Osteoblast (primary cell): ENCODE measurements around the gene ADO. TPM values are rescaled to one million over a fixed set of nuclear protein-coding genes. Genes with fewer than 3 reads are reported as not detected.
"Not testable (repeated sequence)": the region's sequence is repeated elsewhere in the genome, so short reads cannot be mapped to it uniquely, and the experiment has no call there.

ENCODE experiments used
- DNase-seq: peaks from one replicate; pipeline ENCODE4 v3.0.0; 2011; ENCODE audit warnings: low spot score, mixed read lengths; ENCODE audit not compliant: insufficient read length; ENCODE audit errors: missing footprints
- H2AFZ ChIP-seq: 2 replicates; pipeline ENCODE4 v1.6.0; 2011; ENCODE audit warnings: mild to moderate bottlenecking, low read length
- H3K27ac ChIP-seq: 2 replicates; pipeline ENCODE4 v1.5.1; 2011; ENCODE audit warnings: mild to moderate bottlenecking, low read depth, low read length, moderate library complexity
- H3K27me3 ChIP-seq: 2 replicates; pipeline ENCODE4 v1.6.0; 2012; ENCODE audit warnings: mild to moderate bottlenecking, control low read depth, inconsistent platforms, low read length, moderate library complexity; ENCODE audit not compliant: insufficient read depth
- H3K36me3 ChIP-seq: 2 replicates; pipeline ENCODE4 v1.5.1; 2011; ENCODE audit warnings: mild to moderate bottlenecking, low read length, control low read depth, moderate library complexity; ENCODE audit not compliant: insufficient read depth
- H3K4me1 ChIP-seq: 2 replicates; pipeline ENCODE4 v1.5.1; 2011; ENCODE audit warnings: mild to moderate bottlenecking, low read length, control low read depth, moderate library complexity; ENCODE audit not compliant: insufficient read depth
- H3K4me2 ChIP-seq: 2 replicates; pipeline ENCODE4 v1.6.0; 2011; ENCODE audit warnings: mild to moderate bottlenecking, low read length; ENCODE audit not compliant: insufficient read depth
- H3K4me3 ChIP-seq: fragments of 200-600 bp; sonication (generic); 3 replicates; pipeline ENCODE4 v1.5.1; 2012; ENCODE audit warnings: mild to moderate bottlenecking, low read length, inconsistent platforms; ENCODE audit not compliant: insufficient read depth
- H3K79me2 ChIP-seq: 2 replicates; pipeline ENCODE4 v1.6.0; 2012; ENCODE audit warnings: mild to moderate bottlenecking, low read length, control low read depth, inconsistent platforms; ENCODE audit not compliant: insufficient read depth
- H3K9me3 ChIP-seq: 2 replicates; pipeline ENCODE4 v1.5.1; 2011; ENCODE audit warnings: low read depth, low read length, control low read depth
- H4K20me1 ChIP-seq: 2 replicates; pipeline ENCODE4 v1.6.0; 2012; ENCODE audit warnings: mild to moderate bottlenecking, low read length, control low read depth; ENCODE audit not compliant: insufficient read depth
- CTCF ChIP-seq: IDR thresholded peaks from 2 replicates; pipeline ENCODE4 v1.5.1; 2011; ENCODE audit warnings: mild to moderate bottlenecking, low read depth, low read length, moderate library complexity; ENCODE audit errors: extremely low read depth
- total RNA-seq: library from RNA; depleted of rRNA; stranded (reverse); fragments of >200 nt; gene quantifications from 2 replicates; pipeline ENCODE4 v1.2.3, GENCODE V29; 2012

ADO gene
- total RNA-seq, 1 donor = 29.3 TPM

GRCh38 chr10:62772186-62772974 lies 32.1 kb upstream of the ADO start:
- TF ChIP-seq CTCF = no peak
- peak overlapping the region; percentile 17 for H3K4me3 ChIP-seq
- no peaks in the 10 kb centered on the region for H3K36me3 ChIP-seq
- DNase-seq = peak; percentile 59
- H3K27ac ChIP-seq = no peak overlapping the region
- H3K79me2 ChIP-seq = no peaks in the 10 kb centered on the region
- H2AFZ ChIP-seq = peak overlapping the region; percentile 60
- no peaks in the 10 kb centered on the region for H4K20me1 ChIP-seq
- H3K9me3 ChIP-seq = no peaks in the 10 kb centered on the region
- peak overlapping the region; percentile 8 for H3K4me2 ChIP-seq
- peaks cover 3% of the 10 kb centered on the region for H3K4me1 ChIP-seq
- peaks cover 2% of the 10 kb centered on the region for H3K27me3 ChIP-seq

- Histone ChIP-seq H3K9me3 (no peaks in the 10 kb centered on the region), H3K4me2 (no peak overlapping the region), H3K27ac (no peak overlapping the region), H2AFZ (no peak overlapping the region), H3K79me2 (no peaks in the 10 kb centered on the region), H3K27me3 (peaks cover 2% of the 10 kb centered on the region), H4K20me1 (no peaks in the 10 kb centered on the region), H3K4me1 (peaks cover 6% of the 10 kb centered on the region), H3K4me3 (no peak overlapping the region), H3K36me3 (no peaks in the 10 kb centered on the region)
- TF ChIP-seq CTCF = no peak
- no peak for DNase-seq
These were observed 26.4 kb upstream of the ADO start for GRCh38 chr10:62778125-62778524.

GRCh38 chr10:62779487-62780248 lies 24.9 kb upstream of the ADO start:
- H3K9me3 ChIP-seq = no peaks in the 10 kb centered on the region
- H3K27me3 ChIP-seq = peaks cover 2% of the 10 kb centered on the region
- H3K4me2 ChIP-seq = no peak overlapping the region
- DNase-seq = no peak
- H2AFZ ChIP-seq = no peak overlapping the region
- H3K36me3 ChIP-seq = no peaks in the 10 kb centered on the region
- peaks cover 6% of the 10 kb centered on the region for H3K4me1 ChIP-seq
- H3K27ac ChIP-seq = no peak overlapping the region
- no peaks in the 10 kb centered on the region for H3K79me2 ChIP-seq
- H4K20me1 ChIP-seq = no peaks in the 10 kb centered on the region
- TF ChIP-seq CTCF = no peak
- no peak overlapping the region for H3K4me3 ChIP-seq

- H3K4me1 ChIP-seq = peaks cover 12% of the 10 kb centered on the region
- H3K9me3 ChIP-seq, H3K4me3 ChIP-seq, DNase-seq, H3K36me3 ChIP-seq, H3K79me2 ChIP-seq, H2AFZ ChIP-seq, H3K4me2 ChIP-seq, H3K27ac ChIP-seq, H4K20me1 ChIP-seq, H3K27me3 ChIP-seq: not testable (repeated sequence)
These were observed 20.0 kb upstream of the ADO start for GRCh38 chr10:62784537-62784936.

GRCh38 chr10:62788285-62788684 lies 16.2 kb upstream of the ADO start:
- not testable (repeated sequence) for H3K36me3 ChIP-seq, H3K79me2 ChIP-seq, H3K4me3 ChIP-seq, DNase-seq, H2AFZ ChIP-seq, H3K27ac ChIP-seq, H4K20me1 ChIP-seq, H3K4me2 ChIP-seq, H3K27me3 ChIP-seq, H3K9me3 ChIP-seq
- H3K4me1 ChIP-seq = peaks cover 11% of the 10 kb centered on the region
